H1 (cell line): ENCODE results near the gene FRMD5. TPM values are rescaled to one million over a fixed set of nuclear protein-coding genes. Genes with fewer than 3 reads are reported as not detected.

ENCODE experiments used
- CTCF ChIA-PET: fragments of 300-600 bp; sonication (Branson Sonifier 250); formaldehyde crosslinking; loops from one replicate; lab custom pipeline; 2021; ENCODE audit not compliant: partially characterized antibody; lab: Charles Lee
- POLR2A ChIA-PET: fragments of 300-600 bp; sonication (Branson Sonifier 250); formaldehyde crosslinking; loops from one replicate; lab custom pipeline; 2021; ENCODE audit warnings: inconsistent platforms; ENCODE audit not compliant: partially characterized antibody; lab: Charles Lee
- DNase-seq, 2 experiments: peaks; one replicate each; pipeline versions ENCODE4 v3.0.0 to v3.0.0-alpha.2; 2010 to 2022; ENCODE audit warnings: low spot score in 2 of 2, low read depth in 1 of 2, mixed read lengths in 1 of 2
- FAIRE-seq: peaks from 2 replicates; lab custom pipeline; 2011; peaks lifted over from hg19 to GRCh38; lab: Jason Lieb, UNC
- H2AFZ ChIP-seq: 2 replicates; pipeline ENCODE4 v1.8.1; 2012; ENCODE audit warnings: low read length, inconsistent platforms
- H2AK5ac ChIP-seq: 2 replicates; pipeline ENCODE4 v1.6.1; 2013; ENCODE audit warnings: low read depth, low read length
- H2BK120ac ChIP-seq: replicated peaks from 2 replicates; pipeline ENCODE3; 2013; ENCODE audit warnings: low read depth, low read length, inconsistent platforms
- H2BK12ac ChIP-seq: 2 replicates; pipeline ENCODE4 v1.6.1; 2013; ENCODE audit warnings: low read depth, low read length
- H2BK15ac ChIP-seq: 2 replicates; pipeline ENCODE4 v1.6.1; 2013; ENCODE audit warnings: low read length
- H2BK20ac ChIP-seq: 2 replicates; pipeline ENCODE4 v1.6.1; 2013; ENCODE audit warnings: low read length
- H2BK5ac ChIP-seq: 2 replicates; pipeline ENCODE4 v1.6.1; 2013; ENCODE audit warnings: low read depth, low read length
- H3K14ac ChIP-seq: 2 replicates; pipeline ENCODE4 v1.6.1; 2013; ENCODE audit warnings: inconsistent platforms; ENCODE audit not compliant: insufficient read length
- H3K18ac ChIP-seq: 2 replicates; pipeline ENCODE4 v1.6.1; 2013; ENCODE audit warnings: low read length; ENCODE audit errors: extremely low read depth
- H3K23ac ChIP-seq: 2 replicates; pipeline ENCODE4 v1.6.1; 2013; ENCODE audit warnings: inconsistent platforms; ENCODE audit not compliant: insufficient read length
- H3K23me2 ChIP-seq: 2 replicates; pipeline ENCODE4 v1.6.1; 2013; ENCODE audit warnings: low read depth, low read length
- H3K27ac ChIP-seq: 2 replicates; pipeline ENCODE4 v1.6.1; 2011; ENCODE audit warnings: low read depth, low read length, inconsistent platforms
- H3K27me3 ChIP-seq, 4 experiments: replicated peaks in 1 of 4; 1 replicate in 1 of 4; 2 replicates in 3 of 4; pipeline versions ENCODE4 v1.6.1 to v1.8.1; 2011 to 2013; ENCODE audit warnings: low read length in 3 of 4, mild to moderate bottlenecking in 3 of 4, inconsistent platforms in 2 of 4, mixed read lengths in 2 of 4, moderate library complexity in 1 of 4; ENCODE audit not compliant: control insufficient read depth in 3 of 4, insufficient read depth in 3 of 4; ENCODE audit errors: extremely low read depth in 1 of 4
- H3K36me3 ChIP-seq, 4 experiments: 2 replicates each; pipeline versions ENCODE4 v1.6.1 to v1.8.1; 2011 to 2013; ENCODE audit warnings: mild to moderate bottlenecking in 4 of 4, low read length in 3 of 4, moderate library complexity in 2 of 4, control low read depth in 1 of 4, inconsistent platforms in 1 of 4; ENCODE audit not compliant: insufficient read depth in 4 of 4, control insufficient read depth in 2 of 4
- H3K4ac ChIP-seq: replicated peaks from 2 replicates; pipeline ENCODE3; 2013; ENCODE audit warnings: low read length, low read depth, mixed read lengths, inconsistent platforms; ENCODE audit not compliant: insufficient read length
- H3K4me1 ChIP-seq, 4 experiments: replicated peaks in 1 of 4; 1 replicate in 1 of 4; 2 replicates in 3 of 4; pipeline versions ENCODE4 v1.6.1 to v1.8.1; 2011 to 2013; ENCODE audit warnings: low read length in 3 of 4, inconsistent platforms in 2 of 4, mixed read lengths in 1 of 4; ENCODE audit not compliant: insufficient read depth in 4 of 4, control insufficient read depth in 3 of 4
- H3K4me2 ChIP-seq, 2 experiments: 2 replicates each; pipeline versions ENCODE4 v1.6.1 to v1.8.1; 2011 to 2013; ENCODE audit warnings: low read depth in 2 of 2, low read length in 2 of 2, control low read depth in 1 of 2, inconsistent platforms in 1 of 2, mild to moderate bottlenecking in 1 of 2; ENCODE audit not compliant: insufficient read depth in 1 of 2
- H3K4me3 ChIP-seq, 4 experiments: fragments of 200-600, 300-600 bp in 1 of 4; sonication (generic), shearing (Covaris generic), sonication (Bioruptor Twin) in 1 of 4; 2 replicates each; pipeline versions ENCODE4 v1.5.1 to v1.8.1; 2011 to 2016; ENCODE audit warnings: low read length in 4 of 4, low read depth in 3 of 4, control low read depth in 2 of 4, inconsistent platforms in 2 of 4, mild to moderate bottlenecking in 2 of 4, mixed read lengths in 1 of 4, moderate library complexity in 1 of 4; ENCODE audit not compliant: insufficient read depth in 2 of 4; ENCODE audit errors: extremely low read depth in 1 of 4
- H3K56ac ChIP-seq: replicated peaks from 2 replicates; pipeline ENCODE3; 2013; ENCODE audit warnings: low read depth, mild to moderate bottlenecking, mixed read lengths, low read length, inconsistent platforms; ENCODE audit not compliant: insufficient read length
- H3K79me1 ChIP-seq: 2 replicates; pipeline ENCODE4 v1.6.1; 2013; ENCODE audit warnings: low read depth, low read length, control low read depth
- H3K79me2 ChIP-seq, 2 experiments: 2 replicates each; pipeline versions ENCODE4 v1.6.1 to v1.8.1; 2012 to 2013; ENCODE audit warnings: low read length in 2 of 2, mild to moderate bottlenecking in 2 of 2, inconsistent platforms in 1 of 2; ENCODE audit not compliant: insufficient read depth in 2 of 2, control insufficient read depth in 1 of 2
- H3K9ac ChIP-seq, 4 experiments: replicated peaks in 1 of 4; 1 replicate in 1 of 4; 2 replicates in 3 of 4; pipeline versions ENCODE4 v1.6.1 to v1.8.1; 2011 to 2013; ENCODE audit warnings: low read depth in 3 of 4, low read length in 3 of 4, control low read depth in 2 of 4, mild to moderate bottlenecking in 2 of 4, moderate library complexity in 2 of 4, inconsistent platforms in 1 of 4; ENCODE audit errors: extremely low read depth in 1 of 4
- H3K9me3 ChIP-seq, 2 experiments: 2 replicates each; pipeline versions ENCODE4 v1.6.1 to v1.8.1; 2012 to 2013; ENCODE audit warnings: mild to moderate bottlenecking in 2 of 2, moderate library complexity in 2 of 2, control low read depth in 1 of 2, inconsistent platforms in 1 of 2, low read depth in 1 of 2, low read length in 1 of 2, mixed read lengths in 1 of 2; ENCODE audit not compliant: insufficient read depth in 2 of 2
- H4K20me1 ChIP-seq, 2 experiments: replicated peaks in 1 of 2; 2 replicates each; pipeline versions ENCODE3 to v1.8.1; 2011 to 2013; ENCODE audit warnings: inconsistent platforms in 2 of 2, low read length in 2 of 2, mild to moderate bottlenecking in 1 of 2; ENCODE audit not compliant: insufficient read depth in 2 of 2, control insufficient read depth in 1 of 2
- H4K5ac ChIP-seq: 2 replicates; pipeline ENCODE4 v1.6.1; 2013; ENCODE audit warnings: low read length, low read depth, mixed read lengths, inconsistent platforms; ENCODE audit not compliant: insufficient read length
- H4K8ac ChIP-seq: 2 replicates; pipeline ENCODE4 v1.8.0; 2013; ENCODE audit warnings: mild to moderate bottlenecking, moderate library complexity, low read length, inconsistent platforms; ENCODE audit not compliant: insufficient read depth; ENCODE audit errors: extremely low read depth
- H4K91ac ChIP-seq: replicated peaks from 2 replicates; pipeline ENCODE3; 2013; ENCODE audit warnings: low read length, mixed read lengths, inconsistent platforms; ENCODE audit not compliant: insufficient read length
- ASH2L ChIP-seq: fragments of 200-600, 300-600 bp; sonication (generic); IDR thresholded peaks from one replicate; pipeline ENCODE4 v1.7.1; 2017; ENCODE audit warnings: low read length
- BACH1 ChIP-seq: IDR thresholded peaks from 2 replicates; pipeline ENCODE4 v1.6.1; 2012; ENCODE audit warnings: low read length, improper control_type of control experiment
- BCL11A ChIP-seq, 2 experiments: IDR thresholded peaks; one replicate each; pipeline ENCODE4 v1.6.1; 2011; ENCODE audit warnings: low read depth in 2 of 2, low read length in 2 of 2, mild to moderate bottlenecking in 2 of 2
- EP300 ChIP-seq, 2 experiments: IDR thresholded peaks; 1 replicate in 1 of 2; 2 replicates in 1 of 2; pipeline ENCODE4 v1.6.1; 2011 to 2012; ENCODE audit warnings: low read depth in 2 of 2, low read length in 2 of 2, mild to moderate bottlenecking in 2 of 2, borderline replicate concordance in 1 of 2, inconsistent platforms in 1 of 2, moderate library complexity in 1 of 2
- JUN ChIP-seq: IDR thresholded peaks from 2 replicates; pipeline ENCODE4 v1.6.1; 2011; ENCODE audit warnings: low read depth, mild to moderate bottlenecking, improper control_type of control experiment, low read length
- SP1 ChIP-seq: IDR thresholded peaks from 2 replicates; pipeline ENCODE4 v1.6.1; 2011; ENCODE audit warnings: low read depth, low read length
- SUZ12 ChIP-seq: fragments of 200-600 bp; sonication (generic); IDR thresholded peaks from 2 replicates; pipeline ENCODE4 v1.6.1; 2012; ENCODE audit warnings: mild to moderate bottlenecking, inconsistent platforms, low read length, moderate library complexity, mixed read lengths
- TCF12 ChIP-seq: IDR thresholded peaks from 2 replicates; pipeline ENCODE4 v1.6.1; 2011; ENCODE audit warnings: low read depth, mild to moderate bottlenecking, low read length
- TEAD4 ChIP-seq: IDR thresholded peaks from 2 replicates; pipeline ENCODE4 v1.6.1; 2012; ENCODE audit warnings: low read depth, low read length, inconsistent platforms, mixed read lengths
- YY1 ChIP-seq: IDR thresholded peaks from 2 replicates; pipeline ENCODE4 v1.6.1; 2011; ENCODE audit warnings: low read depth, mild to moderate bottlenecking, low read length
- ZNF274 ChIP-seq: IDR thresholded peaks from 2 replicates; pipeline ENCODE4 v1.7.0; 2012; ENCODE audit warnings: low read length, borderline replicate concordance; ENCODE audit errors: extremely low read depth
- WGBS, 2 experiments: shearing (Covaris generic) in 1 of 2; methylation state at CpG; one replicate each; pipeline versions ENCODE4 v1.1.6 to v1.1.7; 2013 to 2015; ENCODE audit warnings: low lambda C conversion rate in 2 of 2, mixed read lengths in 2 of 2, inconsistent platforms in 1 of 2, low coverage in 1 of 2, missing lambda C conversion rate in 1 of 2; ENCODE audit not compliant: insufficient replicate concordance in 2 of 2, insufficient coverage in 1 of 2, insufficient read length in 1 of 2; ENCODE audit errors: extremely low coverage in 1 of 2, missing lambda C conversion rate in 1 of 2; 5-methylcytosine and 5-hydroxymethylcytosine counted together
- polyA plus RNA-seq, 7 experiments: library from polyadenylated mRNA; depleted of rRNA in 3 of 7; stranded (reverse) in 5 of 7; unstranded in 2 of 7; fragments of >200 nt in 5 of 7; fragments of 200-250 nt in 2 of 7; gene quantifications; 1 replicate in 5 of 7; 2 replicates in 1 of 7; 4 replicates in 1 of 7; pipeline versions ENCODE4 v1.2.1 to v1.2.3, GENCODE V29; 2011 to 2013; ENCODE audit warnings: missing spikeins in 2 of 7, mixed read lengths in 2 of 7
- total RNA-seq: library from RNA; stranded (reverse); fragmentation: NEBNext Ultra II Directional; extraction: Animal tissue kit (Norgen Biotek cat#: 25700); gene quantifications from 2 replicates; pipeline ENCODE4 v1.2.1, GENCODE V29; 2021
- TF ChIP-seq, protein P1 (sequence below): IDR thresholded peaks from 2 replicates; pipeline ENCODE4 v1.6.1; 2012; ENCODE audit warnings: inconsistent platforms

The FRMD5 gene
- total and polyA plus RNA-seq, 2 of the 8 experiments (the other 6 are each of a cell fraction or from before 2014, with no cell fraction given) = 10.1 to 12.6 TPM

DNA sequence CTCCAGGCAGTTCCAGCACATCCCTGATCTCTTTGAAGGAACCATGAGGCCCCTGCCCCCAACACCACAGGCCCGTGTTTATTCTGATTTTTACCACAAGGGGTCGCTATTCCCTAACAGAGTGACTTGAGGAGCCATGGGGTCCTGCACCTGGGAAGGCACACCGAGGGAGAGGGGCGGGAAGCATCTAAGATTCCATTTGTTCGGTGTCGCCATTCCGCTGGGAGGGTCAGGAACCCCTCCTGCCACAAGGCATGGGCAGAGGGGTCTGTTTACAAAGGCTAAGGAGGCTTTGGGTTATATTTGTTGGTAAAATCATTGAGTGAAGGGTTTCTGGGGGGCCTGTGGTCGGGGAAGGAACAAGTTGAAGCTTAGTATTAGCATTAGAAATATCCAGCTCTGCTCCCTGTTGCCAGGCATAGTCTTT, 291.2 kb downstream of the FRMD5 start:
- no peaks in the 10 kb centered on the region for H3K79me1 ChIP-seq
- H2BK120ac ChIP-seq = no peak overlapping the region
- H3K18ac ChIP-seq = peak overlapping the region; percentile 48; the same call in 1 of the 2 replicates
- 14% methylated on average over 8 of the region's 8 CpGs; no CpG with 5 or more reads in 1 of the 2 experiments for WGBS, 2 experiments
- ChIA-PET POLR2A (interaction anchor here (0.8 to 1.6 kb wide), 5 partner anchors 11 to 162 kb away, joined by 3 to 5 read pairs (median 4); no protein-coding TSS in a partner anchor), CTCF (interaction anchor here (0.6 to 7.3 kb wide), 45 partner anchors 9 to 509 kb away, joined by 3 to 86 read pairs (median 5); no protein-coding TSS in a partner anchor)
- no peaks in the 10 kb centered on the region for H3K27me3 ChIP-seq
- FAIRE-seq = peak; percentile 65
- H3K36me3 ChIP-seq = peaks cover 0 to 2% (median 0%) of the 10 kb centered on the region in 4 experiments; a peak in 1 of 8 replicates
- H3K4me2 ChIP-seq = peak overlapping the region in 1 of 2 experiments; percentile 39; a peak in 1 of 4 replicates
- no peak overlapping the region for H4K91ac ChIP-seq
- H3K14ac ChIP-seq = no peak overlapping the region
- 0 out of 2 replicates have a peak overlapping the region, but pooled peaks have one; percentile 23 for H2AFZ ChIP-seq
- H2BK5ac ChIP-seq = no peak overlapping the region
- peak overlapping the region; percentile 91 for H4K8ac ChIP-seq
- no peak overlapping the region for H3K56ac ChIP-seq
- H3K9ac ChIP-seq = no peak overlapping the region
- no peaks in the 10 kb centered on the region for H3K23me2 ChIP-seq
- H3K9me3 ChIP-seq = no peaks in the 10 kb centered on the region
- H2BK12ac ChIP-seq = no peak overlapping the region
- no peak overlapping the region for H4K5ac ChIP-seq
- H3K4me3 ChIP-seq = no peak overlapping the region; a peak in 1 of 8 replicates
- peaks cover 0 to 5% (median 2%) of the 10 kb centered on the region in 4 experiments; a peak in 3 of 7 replicates for H3K4me1 ChIP-seq
- no peaks in the 10 kb centered on the region for H3K79me2 ChIP-seq
- H2BK20ac ChIP-seq = 0 out of 2 replicates have a peak overlapping the region, but pooled peaks have one; percentile 40
- no peak overlapping the region for H2BK15ac ChIP-seq
- H2AK5ac ChIP-seq = no peak overlapping the region
- no peaks in the 10 kb centered on the region for H4K20me1 ChIP-seq
- no peak overlapping the region for H3K27ac ChIP-seq
- peak; percentile 70 to 94 for DNase-seq
- H3K23ac ChIP-seq = no peak overlapping the region
- no peak overlapping the region for H3K4ac ChIP-seq
- TF ChIP-seq SP1 = 0 out of 2 replicates have a peak, but pooled peaks have one; percentile 26
- TF ChIP-seq ASH2L = peak; percentile 35
- peak; percentile 85 for TF ChIP-seq YY1
- TF ChIP-seq TEAD4 = no peak
- TF ChIP-seq JUN = no peak
- TF ChIP-seq SUZ12 = no peak
- no peak for TF ChIP-seq ZNF274
- TF ChIP-seq, protein P1, sequence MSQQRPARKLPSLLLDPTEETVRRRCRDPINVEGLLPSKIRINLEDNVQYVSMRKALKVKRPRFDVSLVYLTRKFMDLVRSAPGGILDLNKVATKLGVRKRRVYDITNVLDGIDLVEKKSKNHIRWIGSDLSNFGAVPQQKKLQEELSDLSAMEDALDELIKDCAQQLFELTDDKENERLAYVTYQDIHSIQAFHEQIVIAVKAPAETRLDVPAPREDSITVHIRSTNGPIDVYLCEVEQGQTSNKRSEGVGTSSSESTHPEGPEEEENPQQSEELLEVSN = 0 out of 2 replicates have a peak, but pooled peaks have one; percentile 33
- peak; percentile 94 for TF ChIP-seq TCF12
- TF ChIP-seq BCL11A (IDR thresholded peaks at IDR 0.05; ENCODE audit: low read depth in 2 of 2, low read length in 2 of 2) = no peak
- 0 out of 3 replicates have a peak, but pooled peaks of 1 of the 2 experiments have one; percentile 67 for TF ChIP-seq EP300 (IDR thresholded peaks at IDR 0.05; ENCODE audit: borderline replicate concordance in 1 of 2, low read depth in 2 of 2, low read length in 2 of 2)
- no peak for TF ChIP-seq BACH1
